GM12878 (cell line): ENCODE data around the gene RAPH1. TPM values are rescaled to one million over a fixed set of nuclear protein-coding genes. Genes with fewer than 3 reads are reported as not detected.

Source experiments
- ATAC-seq: fragments of 200-7000 bp; cut with Tn5 transposase; 3 replicates; pipeline ENCODE4 v1.9.1; 2020; ENCODE audit warnings: mild to moderate bottlenecking, moderate library complexity
- BruUV-seq: library from RNA; stranded (reverse); fragments of 400-500 nt; replicated peaks from 2 replicates; lab custom pipeline; 2021; lab: Mats Ljungman, UMichigan
- CTCF ChIA-PET: fragments of 300-600 bp; sonication (Branson Sonifier 250); formaldehyde crosslinking; extraction: SDS; loops from one replicate; lab custom pipeline; 2021; ENCODE audit warnings: inconsistent platforms; lab: Yijun Ruan, JAX
- POLR2A ChIA-PET: fragments of 350-600 bp; formaldehyde crosslinking; extraction: SDS; loops from one replicate; lab custom pipeline; 2021; ENCODE audit warnings: inconsistent platforms; lab: Charles Lee
- RAD21 ChIA-PET: fragments of 300-600 bp; sonication (Branson Sonifier 250); formaldehyde crosslinking; loops from one replicate; lab custom pipeline; 2023; ENCODE audit warnings: antibody characterized with exemption; ENCODE audit not compliant: unreplicated experiment; lab: Charles Lee
- SMC1A ChIA-PET: fragments of 300-600 bp; sonication (Branson Sonifier 250); formaldehyde crosslinking; loops from one replicate; lab custom pipeline; 2023; ENCODE audit not compliant: unreplicated experiment, uncharacterized antibody; lab: Charles Lee
- DNase-seq: peaks from one replicate; pipeline ENCODE4 v3.0.0-alpha.2; 2011; ENCODE audit warnings: low read depth, low spot score
- FAIRE-seq: peaks from 3 replicates; lab custom pipeline; 2011; peaks lifted over from hg19 to GRCh38; lab: Jason Lieb, UNC
- H2AFZ ChIP-seq: 2 replicates; pipeline ENCODE4 v1.6.0; 2011; ENCODE audit warnings: low read depth, low read length, control low read depth; ENCODE audit not compliant: control insufficient read depth
- H3K27ac ChIP-seq: 2 replicates; pipeline ENCODE4 v1.5.1; 2011; ENCODE audit warnings: control low read depth; ENCODE audit not compliant: control insufficient read depth, insufficient read depth
- H3K27me3 ChIP-seq, 2 experiments: replicated peaks in 1 of 2; 2 replicates each; pipeline versions ENCODE4 v1.6.0 to v1.6.1; 2011; ENCODE audit warnings: low read length in 1 of 2; ENCODE audit not compliant: control insufficient read depth in 2 of 2, insufficient read depth in 2 of 2
- H3K36me3 ChIP-seq, 2 experiments: 2 replicates each; pipeline ENCODE4 v1.5.1; 2011; ENCODE audit warnings: low read length in 1 of 2; ENCODE audit not compliant: control insufficient read depth in 2 of 2, insufficient read depth in 2 of 2
- H3K4me1 ChIP-seq: 2 replicates; pipeline ENCODE4 v1.6.1; 2011; ENCODE audit warnings: mild to moderate bottlenecking, low read length, moderate library complexity, mixed read lengths; ENCODE audit not compliant: control insufficient read depth, insufficient read depth
- H3K4me2 ChIP-seq: 2 replicates; pipeline ENCODE4 v1.6.0; 2011; ENCODE audit warnings: control low read depth; ENCODE audit not compliant: control insufficient read depth, insufficient read depth
- H3K4me3 ChIP-seq: fragments of 200-600 bp; sonication (generic); 2 replicates; pipeline ENCODE4 v1.5.1; 2016
- H3K79me2 ChIP-seq: 2 replicates; pipeline ENCODE4 v1.6.0; 2011; ENCODE audit warnings: low read length; ENCODE audit not compliant: control insufficient read depth, insufficient read depth
- H3K9ac ChIP-seq: 2 replicates; pipeline ENCODE4 v1.8.0; 2011; ENCODE audit warnings: low read length, control low read depth, mixed read lengths; ENCODE audit not compliant: control insufficient read depth, insufficient read depth
- H3K9me3 ChIP-seq: replicated peaks from 3 replicates; pipeline ENCODE4 v1.5.1; 2011; ENCODE audit warnings: mild to moderate bottlenecking, low read length; ENCODE audit not compliant: control insufficient read depth, insufficient read depth
- H4K20me1 ChIP-seq: 2 replicates; pipeline ENCODE4 v1.6.0; 2011; ENCODE audit not compliant: control insufficient read depth, insufficient read depth
- ATF7 ChIP-seq: fragments of 450-650 bp; IDR thresholded peaks from 2 replicates; pipeline ENCODE4 v1.6.1; 2016; ENCODE audit warnings: low read depth, mild to moderate bottlenecking
- BHLHE40 ChIP-seq, 2 experiments: fragments of 450-650 bp in 1 of 2; IDR thresholded peaks; 2 replicates each; pipeline ENCODE4 v1.6.1; 2011 to 2017; ENCODE audit warnings: low read depth in 2 of 2, borderline replicate concordance in 1 of 2, improper control_type of control experiment in 1 of 2, low read length in 1 of 2, mild to moderate bottlenecking in 1 of 2
- CBX5 ChIP-seq: sonication (generic); IDR thresholded peaks from 2 replicates; pipeline ENCODE4 v1.6.1; 2016; ENCODE audit warnings: low read depth, moderate library complexity, mild to moderate bottlenecking, inconsistent platforms
- CHD2 ChIP-seq: IDR thresholded peaks from 2 replicates; pipeline ENCODE4 v1.6.1; 2011; ENCODE audit warnings: low read depth, low read length, improper control_type of control experiment, borderline replicate concordance
- CHD4 ChIP-seq: fragments of 200-600 bp; sonication (generic); IDR thresholded peaks from 2 replicates; pipeline ENCODE4 v1.6.1; 2016; ENCODE audit warnings: mild to moderate bottlenecking
- E2F8 ChIP-seq: fragments of 450-650 bp; IDR thresholded peaks from 2 replicates; pipeline ENCODE4 v1.6.1; 2018; ENCODE audit warnings: mild to moderate bottlenecking, low read depth, moderate library complexity; ENCODE audit not compliant: partially characterized antibody
- EZH2 ChIP-seq: IDR thresholded peaks from 2 replicates; pipeline ENCODE4 v1.6.1; 2012; ENCODE audit warnings: low read depth, mild to moderate bottlenecking, control low read depth, inconsistent platforms, low read length, borderline replicate concordance; ENCODE audit not compliant: control insufficient read depth
- IKZF2 ChIP-seq, 2 experiments: fragments of 450-650 bp; IDR thresholded peaks; 2 replicates each; pipeline ENCODE4 v1.6.1; 2017; ENCODE audit warnings: mild to moderate bottlenecking in 2 of 2, moderate library complexity in 2 of 2
- IRF5 ChIP-seq: fragments of 450-650 bp; IDR thresholded peaks from 2 replicates; pipeline ENCODE4 v1.6.1; 2017; ENCODE audit warnings: borderline replicate concordance
- MXI1 ChIP-seq: fragments of 150-350 bp; IDR thresholded peaks from 2 replicates; pipeline ENCODE4 v1.6.1; 2011; ENCODE audit warnings: low read depth, mild to moderate bottlenecking, inconsistent platforms, low read length, improper control_type of control experiment
- NR2C2 ChIP-seq: IDR thresholded peaks from 2 replicates; pipeline ENCODE4 v1.6.1; 2011; ENCODE audit warnings: borderline replicate concordance, low read depth; ENCODE audit not compliant: control insufficient read depth, insufficient read length
- RBBP5 ChIP-seq: fragments of 200-600 bp; sonication (generic); conservative IDR thresholded peaks from 2 replicates; pipeline ENCODE4 v1.6.1; 2016
- SP1 ChIP-seq: IDR thresholded peaks from one replicate; pipeline ENCODE4 v1.6.1; 2011; ENCODE audit warnings: low read depth, low read length
- SREBF2 ChIP-seq: IDR thresholded peaks from 2 replicates; pipeline ENCODE4 v1.6.1; 2012; ENCODE audit warnings: mild to moderate bottlenecking, low read length
- SUZ12 ChIP-seq: fragments of 200-600 bp; sonication (generic); IDR thresholded peaks from one replicate; pipeline ENCODE4 v1.6.1; 2018; ENCODE audit warnings: antibody characterized with exemption, mild to moderate bottlenecking; ENCODE audit not compliant: unreplicated experiment
- ZNF592 ChIP-seq: fragments of 450-650 bp; IDR thresholded peaks from 2 replicates; pipeline ENCODE4 v1.6.1; 2017; ENCODE audit warnings: mild to moderate bottlenecking, moderate library complexity
- WGBS: methylation state at CpG from one replicate; pipeline ENCODE4 v1.1.6; 2016; ENCODE audit warnings: low lambda C conversion rate; ENCODE audit not compliant: insufficient replicate concordance, insufficient coverage; ENCODE audit errors: missing lambda C conversion rate; 5-methylcytosine and 5-hydroxymethylcytosine counted together
- in situ Hi-C: fragments of 300-500 bp; cut with MboI; formaldehyde crosslinking; loops from 9 replicates; pipeline ENCODE4 v1.14.3; 2018; ENCODE audit warnings: mixed read lengths
- intact Hi-C: fragments of 100-400 bp; cut with micrococcal nuclease; formaldehyde crosslinking; loops from one replicate; pipeline ENCODE4 v1.14.2; 2022; ENCODE audit not compliant: unreplicated experiment
- polyA plus RNA-seq, 11 experiments: library from polyadenylated mRNA; depleted of rRNA in 4 of 11; unstranded in 6 of 11; stranded (reverse) in 5 of 11; fragments of >200 nt; fragmentation: Nextera tagmentation in 4 of 11; fragmentation: Illumina TruSeq in 1 of 11; extraction: Ambion mirVana in 4 of 11; extraction: Trizol in 1 of 11; gene quantifications; 1 replicate in 1 of 11; 2 replicates in 10 of 11; pipeline versions ENCODE4 v1.2.1 to v1.2.3, GENCODE V29; 2011 to 2016; ENCODE audit warnings: inconsistent platforms in 2 of 11, missing spikeins in 2 of 11, low read depth in 1 of 11
- total RNA-seq, 4 experiments: library from RNA; depleted of rRNA in 3 of 4; stranded (reverse); fragments of >200 nt in 3 of 4; fragmentation: Illumina TruSeq in 1 of 4; extraction: Trizol in 1 of 4; gene quantifications; 2 replicates each; pipeline versions ENCODE4 v1.2.1 to v1.2.3, GENCODE V29; 2013 to 2021

RAPH1 gene
- total and polyA plus RNA-seq, 10 of the 15 experiments (the other 5 are each of a cell fraction or from before 2014, with no cell fraction given): 0.09 to 0.90 (median 0.21) TPM; not detected in 7

- TF ChIP-seq CHD4: no peak
Observed at GRCh38 chr2:203399031-203399430, 136.1 kb downstream of the RAPH1 start (continued).

GRCh38 chr2:203396667-203397066, 138.4 kb downstream of the RAPH1 start:
- POLR2A ChIA-PET: no interaction called here
- RAD21 ChIA-PET: no interaction called here
- SMC1A ChIA-PET: interaction anchor here (1.7 kb wide), 1 partner anchor 11 kb away, joined by 4 read pairs; no protein-coding TSS in a partner anchor
- no peak for TF ChIP-seq ZNF592
- no peak for TF ChIP-seq IRF5
- no peak for TF ChIP-seq IKZF2 (IDR thresholded peaks at IDR 0.05)
- no peak for TF ChIP-seq ATF7
- no peak for TF ChIP-seq NR2C2
- no peak for TF ChIP-seq SP1
- TF ChIP-seq CHD2: no peak
- no peak for TF ChIP-seq EZH2
- no peak for TF ChIP-seq MXI1
- no peak for TF ChIP-seq RBBP5
- no peak for TF ChIP-seq E2F8
- TF ChIP-seq BHLHE40 (IDR thresholded peaks at IDR 0.05; ENCODE audit: borderline replicate concordance in 1 of 2, low read depth in 2 of 2, low read length in 1 of 2): no peak
- TF ChIP-seq CBX5: no peak
- TF ChIP-seq SUZ12: no peak
- no peak for TF ChIP-seq SREBF2

More at GRCh38 chr2:203396667-203397066, 138.4 kb downstream of the RAPH1 start:
- DNase-seq (no peak), ATAC-seq (no peak), FAIRE-seq (no peak)
- WGBS: 92% methylated on average over 1 of the region's 1 CpG
- Histone ChIP-seq H2AFZ (no peak overlapping the region), H4K20me1 (no peaks in the 10 kb centered on the region), H3K27ac (no peak overlapping the region), H3K4me1 (no peaks in the 10 kb centered on the region), H3K9me3 (no peaks in the 10 kb centered on the region; the same call in 2 of the 3 replicates), H3K79me2 (no peaks in the 10 kb centered on the region), H3K4me2 (no peak overlapping the region), H3K36me3 (peaks cover 2 to 6% of the 10 kb centered on the region in 2 experiments; a peak in 3 of 4 replicates), H3K4me3 (no peak overlapping the region), H3K9ac (no peak overlapping the region), H3K27me3 (no peaks in the 10 kb centered on the region)
- intact Hi-C loops (no loop called here), in situ Hi-C loops (no loop called here)
- CTCF ChIA-PET: no interaction called here
- no TSS peak for BruUV-seq
